HG03571 (cell line): Measurements from ENCODE around the gene GPA33.

Source experiments
- ATAC-seq: cut with Tn5 transposase; IDR thresholded peaks from one replicate; pipeline ENCODE4 v1.9.1; 2021; ENCODE audit not compliant: unreplicated experiment

Gene GPA33

DNA sequence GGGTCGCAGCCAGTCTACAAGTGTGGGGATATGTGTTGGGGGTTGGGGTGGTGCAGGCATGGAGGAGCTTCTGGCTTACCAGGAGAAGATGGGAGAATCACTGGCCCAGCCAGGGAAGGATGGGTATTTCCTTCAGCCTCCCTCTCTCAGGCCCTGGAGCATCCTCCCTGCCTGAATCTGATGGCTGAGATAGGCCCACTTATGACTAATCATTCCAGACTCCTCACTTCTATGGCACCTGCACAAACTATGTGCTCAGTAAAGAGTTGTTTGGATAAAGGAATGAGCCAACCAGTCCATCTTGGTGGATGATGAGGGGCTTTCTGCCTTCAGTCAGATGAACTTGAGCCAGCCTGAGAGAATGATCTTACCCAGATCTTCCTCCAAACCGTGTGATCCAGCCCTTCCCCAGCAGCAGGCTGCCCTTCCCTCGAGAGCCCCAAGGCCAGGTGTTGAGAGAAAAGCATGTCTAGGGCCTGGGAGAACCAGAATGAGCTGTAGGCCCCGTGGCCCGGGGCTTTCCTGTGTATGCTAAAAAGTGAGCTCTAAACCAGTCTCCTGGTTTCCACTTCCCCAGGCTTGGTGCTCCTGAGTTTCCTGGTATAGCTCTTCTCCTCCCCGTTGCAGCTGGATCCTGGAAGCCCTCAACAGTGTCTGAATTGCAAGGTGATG is 1.3 kb downstream of the GPA33 start:
- ATAC-seq = no peak

DNA sequence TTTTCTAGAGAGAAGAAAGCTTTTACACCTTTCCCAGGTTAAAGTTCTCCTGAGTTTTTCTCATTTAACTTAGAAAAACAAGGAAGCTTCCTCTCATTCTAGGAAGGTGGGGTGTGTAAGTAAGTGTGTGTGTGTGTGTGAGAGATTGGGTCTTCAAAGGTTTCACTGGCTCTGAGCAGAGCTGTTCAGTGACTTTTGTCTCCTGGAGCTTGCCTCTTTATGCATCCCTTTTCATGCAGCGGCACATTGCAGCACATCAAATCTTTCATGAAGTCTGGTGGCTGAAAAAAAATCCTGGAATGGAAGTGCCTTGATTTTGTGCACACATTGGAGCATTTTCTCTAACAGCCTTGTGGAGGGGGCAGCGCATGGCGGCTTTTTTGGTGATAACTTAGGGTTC is 3.4 kb downstream of the GPA33 start:
- ATAC-seq = no peak

GRCh38 chr1:167086033-167086432 is 4.1 kb downstream of the GPA33 start:
- no peak for ATAC-seq

DNA sequence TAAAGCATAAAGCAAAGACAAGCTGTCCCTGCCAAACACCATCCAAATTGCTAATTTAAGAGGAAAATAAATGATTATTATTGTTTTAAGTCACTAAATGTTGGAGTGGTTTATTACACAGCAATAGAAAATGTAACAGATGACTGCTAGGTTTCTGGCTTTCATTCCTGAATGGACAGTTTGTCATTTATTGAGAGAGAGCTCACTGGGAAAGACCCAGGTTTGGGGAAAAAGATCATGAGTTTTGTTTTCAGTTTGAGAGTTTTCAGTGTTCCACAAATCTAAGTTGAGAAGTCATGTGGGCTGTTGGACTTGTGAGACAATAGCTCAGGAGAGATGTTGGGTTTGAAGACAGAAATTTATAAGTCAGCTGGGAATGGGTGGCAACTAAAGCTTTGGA is 5.4 kb downstream of the GPA33 start:
- ATAC-seq = no peak

DNA sequence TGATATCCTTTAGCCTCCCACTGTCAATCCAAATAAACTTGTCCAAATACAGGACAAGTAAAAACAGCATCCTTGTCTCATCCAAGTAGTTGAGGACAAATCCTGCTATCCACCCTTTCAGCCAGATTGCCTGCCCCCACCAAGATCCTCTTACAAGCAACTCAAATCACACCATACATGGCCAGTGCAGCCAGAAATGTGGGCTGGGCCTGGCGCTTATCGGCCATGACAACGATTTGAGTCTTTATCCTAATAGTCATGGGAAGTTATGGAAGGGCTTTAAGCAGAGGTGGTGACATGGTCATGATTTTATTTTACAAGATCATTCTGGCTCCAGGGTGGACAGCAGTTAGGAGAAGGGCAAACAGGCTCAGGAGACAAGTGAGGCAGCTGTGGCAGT is 6.3 kb downstream of the GPA33 start:
- no peak for ATAC-seq

- no peak for ATAC-seq
These were observed 7.0 kb downstream of the GPA33 start for GRCh38 chr1:167083066-167083665.

- no peak for ATAC-seq
These were observed 7.6 kb downstream of the GPA33 start for GRCh38 chr1:167082511-167083027.

- ATAC-seq = no peak
These were observed 8.5 kb downstream of the GPA33 start for GRCh38 chr1:167081594-167082156.

DNA sequence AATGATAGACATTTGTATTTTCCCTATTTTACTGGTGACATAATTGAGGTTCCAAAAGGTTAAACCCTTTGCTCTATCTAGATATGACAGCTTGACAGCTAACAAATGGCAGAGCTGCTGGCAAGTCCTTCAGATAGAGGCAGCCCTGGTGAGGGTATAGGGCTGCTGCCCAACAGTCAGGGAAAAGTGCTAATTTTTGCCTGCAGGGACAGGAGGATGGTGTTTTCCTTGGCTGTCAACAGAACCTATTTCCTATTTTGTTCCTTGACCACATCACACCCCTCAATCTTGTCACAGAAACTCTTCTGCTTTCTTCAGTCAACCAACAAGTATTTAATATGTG is 12.3 kb downstream of the GPA33 start:
- no peak for ATAC-seq

DNA sequence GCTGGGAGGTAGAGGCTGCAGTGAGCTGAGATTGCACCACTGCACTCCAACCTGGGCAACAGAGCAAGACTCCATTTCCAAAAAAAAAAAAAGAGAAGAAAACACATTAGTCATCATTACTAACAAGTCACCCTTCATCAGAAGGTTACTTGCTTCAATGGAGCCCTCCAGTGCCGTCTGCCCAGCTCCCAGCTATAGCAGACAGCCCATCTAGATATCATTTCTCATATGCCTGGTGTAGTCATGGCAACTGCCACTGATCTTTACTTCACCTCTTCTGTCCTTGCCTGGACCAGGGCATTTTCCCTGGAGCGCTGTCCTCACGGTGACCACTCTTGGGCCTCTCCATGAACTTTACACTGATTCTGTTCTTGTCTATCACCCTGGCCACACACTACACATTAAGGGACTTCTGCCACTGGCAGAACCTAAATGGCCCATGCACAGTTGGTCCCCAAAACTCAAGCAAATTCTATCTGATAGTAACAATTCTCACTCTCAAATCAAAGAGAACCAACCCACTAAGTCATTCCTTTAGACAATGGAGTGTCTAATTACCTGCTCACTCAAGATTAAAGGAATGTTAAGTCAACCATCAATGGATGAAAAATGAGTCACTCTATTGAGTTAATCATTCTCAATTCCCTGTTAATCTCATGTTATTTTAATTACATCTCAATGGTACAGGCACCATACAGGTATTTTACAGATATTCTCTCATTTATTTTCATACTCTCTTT is 12.9 kb downstream of the GPA33 start:
- ATAC-seq = no peak

- no peak for ATAC-seq
These were observed 14.0 kb downstream of the GPA33 start for GRCh38 chr1:167076136-167076710.

GRCh38 chr1:167071286-167071685 is 18.9 kb downstream of the GPA33 start:
- no peak for ATAC-seq

DNA sequence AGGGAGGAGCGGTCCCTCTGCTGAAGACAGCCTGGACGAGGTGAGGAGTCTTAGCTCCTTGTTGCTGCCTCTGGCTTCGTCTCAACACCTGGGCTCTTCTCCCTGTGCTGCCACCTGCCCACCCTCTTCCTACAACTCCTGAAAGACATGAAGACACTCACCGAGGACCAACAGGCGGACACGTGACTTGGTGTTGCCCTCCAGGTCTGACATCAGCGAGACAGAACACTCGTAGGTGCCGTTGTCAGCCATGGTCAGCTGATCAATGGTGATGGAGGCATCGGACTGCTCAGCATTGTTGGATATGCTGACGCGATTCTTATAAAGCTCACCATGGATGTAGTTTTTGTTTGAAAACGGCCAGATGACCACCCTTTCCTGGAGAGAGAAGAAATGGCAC is 21.4 kb downstream of the GPA33 start:
- no peak for ATAC-seq

DNA sequence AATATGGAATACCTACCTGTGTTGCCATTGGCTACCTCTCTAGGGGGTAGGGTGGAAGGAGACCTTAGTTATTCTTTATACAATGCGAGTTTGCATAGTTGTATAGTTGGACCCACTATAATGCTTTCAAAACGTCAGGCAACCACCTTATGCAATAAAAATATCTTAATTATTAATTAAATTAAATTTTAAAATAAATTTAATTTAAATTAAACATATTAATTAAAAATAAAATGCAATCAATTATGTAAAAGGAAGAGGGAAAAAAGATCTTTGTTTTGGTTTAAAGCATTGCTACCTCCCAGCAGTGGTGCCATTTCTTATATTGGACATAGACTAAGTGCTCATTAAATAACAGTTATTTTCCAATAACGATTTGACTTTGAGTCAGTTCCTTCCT is 22.3 kb downstream of the GPA33 start:
- ATAC-seq = no peak

DNA sequence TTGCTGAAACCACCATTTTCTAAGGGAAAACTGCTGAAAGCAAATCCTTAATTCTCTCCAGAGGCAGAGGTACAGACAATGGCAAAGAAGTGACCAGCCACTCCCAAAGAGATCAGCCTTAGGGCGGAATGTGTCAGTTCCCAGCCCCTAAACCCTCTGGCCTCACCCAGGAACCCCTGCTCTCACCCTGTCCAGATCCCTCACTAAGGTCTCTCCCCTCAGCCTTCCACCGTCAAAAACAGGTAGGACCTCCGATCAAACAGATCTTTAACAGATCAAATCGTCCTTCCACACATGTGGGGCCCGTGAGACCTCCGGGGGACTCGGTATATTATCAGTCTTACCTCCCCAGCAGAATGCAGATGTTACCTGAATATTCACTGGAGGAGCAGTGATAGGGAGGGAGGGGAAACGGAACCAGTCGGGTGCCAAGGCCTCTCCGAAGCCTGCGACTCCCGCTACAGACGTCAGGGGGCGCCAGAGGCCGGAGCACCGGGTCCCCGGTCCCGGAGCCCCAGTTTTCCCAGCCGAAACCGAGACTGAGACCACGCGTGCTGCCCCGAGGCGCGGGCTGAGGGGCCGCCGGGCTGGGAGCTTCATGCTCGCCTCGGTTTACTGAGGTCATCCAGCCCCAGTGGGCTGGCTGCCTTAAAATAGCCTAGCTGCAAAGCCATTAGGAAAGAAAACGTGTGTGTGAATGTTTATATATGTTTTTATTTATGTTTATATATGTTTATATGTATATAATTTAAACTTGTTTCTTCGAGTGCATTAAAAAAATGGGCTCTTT is 23.6 kb downstream of the GPA33 start:
- ATAC-seq = peak; percentile 76

- ATAC-seq = no peak
These were observed 24.7 kb downstream of the GPA33 start for GRCh38 chr1:167065471-167065870.

DNA sequence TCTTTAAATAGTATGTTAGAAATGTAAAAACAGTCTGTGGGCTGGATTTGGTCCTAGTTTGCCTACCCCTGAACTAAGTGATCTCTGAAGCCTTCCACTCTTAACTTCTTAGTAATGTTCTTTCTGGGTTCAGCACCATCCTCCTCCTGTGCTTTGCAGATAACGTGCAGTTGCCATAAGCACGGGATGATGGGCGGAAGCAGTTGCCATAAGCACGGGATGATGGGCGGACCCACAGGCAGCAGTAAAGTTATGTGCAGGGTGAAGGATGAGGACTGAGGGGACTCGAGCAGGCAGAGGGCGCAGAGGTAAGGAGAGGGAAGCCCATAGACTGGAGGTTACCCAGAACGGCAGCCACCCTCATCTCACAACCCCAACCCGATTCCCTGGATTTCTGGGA is 25.6 kb downstream of the GPA33 start:
- ATAC-seq = no peak

GRCh38 chr1:167061073-167061464 is 29.1 kb downstream of the GPA33 start:
- ATAC-seq = no peak

DNA sequence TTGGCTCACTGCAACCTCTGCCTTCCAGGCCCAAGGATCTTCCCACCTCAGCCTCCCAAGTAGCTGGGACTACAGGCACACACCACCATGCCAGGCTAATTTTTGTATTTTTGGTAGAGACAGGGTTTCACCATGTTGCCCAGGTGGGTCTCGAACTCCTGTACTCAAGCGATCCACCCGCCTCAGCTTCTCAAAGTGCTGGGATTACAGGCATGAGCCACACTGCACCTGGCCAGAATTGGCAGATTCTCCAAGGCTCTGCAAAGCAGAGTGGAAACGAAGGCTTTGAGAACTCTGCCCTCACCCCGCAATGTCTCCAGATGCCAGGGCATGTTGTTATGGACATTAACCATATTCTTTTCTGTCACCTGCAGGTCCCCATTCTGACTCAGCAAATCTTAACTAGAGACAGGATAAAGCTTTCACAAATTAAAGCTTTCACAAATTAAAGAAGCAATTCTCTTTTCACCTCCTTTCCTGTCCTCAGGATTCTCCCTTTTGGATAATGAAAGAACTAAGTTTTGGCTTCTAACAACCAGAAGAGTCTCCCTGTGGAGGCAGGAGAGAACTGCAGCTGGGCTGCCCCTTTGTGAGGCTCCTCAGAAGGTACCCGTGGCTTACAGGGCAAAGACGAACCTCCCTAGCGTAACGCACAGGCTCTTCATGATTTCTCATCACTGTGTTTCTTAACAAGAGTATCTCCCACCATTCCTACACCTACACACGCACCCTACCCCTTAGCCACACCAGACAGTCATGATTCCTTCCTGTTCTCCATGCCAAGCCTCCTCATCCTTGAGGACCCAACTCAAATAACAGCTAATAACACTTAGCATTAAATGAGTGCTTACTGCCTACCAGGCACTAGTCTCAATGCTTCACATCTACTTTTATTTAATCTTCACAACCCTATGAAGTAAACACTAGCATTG is 29.8 kb downstream of the GPA33 start:
- no peak for ATAC-seq

DNA sequence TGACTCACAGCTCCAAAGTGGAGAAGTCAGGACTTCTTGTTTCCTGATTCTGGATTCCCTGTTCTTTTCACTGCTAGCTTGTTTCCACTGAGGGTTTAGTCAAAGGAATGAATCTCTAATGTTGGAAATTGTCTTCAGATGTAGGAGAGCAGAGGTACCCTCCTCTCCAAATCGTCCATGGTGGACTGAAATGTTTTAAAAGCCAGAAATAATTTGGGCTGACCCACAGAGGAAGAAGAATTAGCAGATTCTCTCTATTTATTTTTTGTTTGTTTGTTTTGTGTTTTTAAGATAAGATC is 30.4 kb downstream of the GPA33 start:
- no peak for ATAC-seq
